ENCODE measurements around the gene TYMP. TPM values are rescaled to one million over a fixed set of nuclear protein-coding genes. Genes with fewer than 3 reads are reported as not detected.

The TYMP gene
- total and polyA plus RNA-seq, 2 of the 8 experiments (the other 6 are each of a cell fraction or from before 2014, with no cell fraction given) = 0.43 to 0.48 TPM

DNA sequence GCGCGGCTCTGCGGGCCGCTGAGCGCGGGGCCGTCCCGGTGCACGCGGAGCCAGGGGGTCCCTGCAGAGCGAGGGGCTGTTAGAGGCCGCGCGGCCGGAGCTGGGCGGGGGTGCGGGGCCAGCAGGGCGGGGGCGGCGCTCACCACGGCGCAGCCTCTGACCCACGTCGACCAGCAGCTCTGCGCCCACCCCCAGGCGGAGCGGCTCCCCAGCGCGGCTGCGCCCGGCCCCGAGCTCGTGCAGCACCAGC is 4.0 kb downstream of the TYMP start:
- DNase-seq (ENCODE audit: low read depth in 1 of 2, low spot score in 2 of 2) (no peak), FAIRE-seq (no peak)
- TF ChIP-seq, protein P1, sequence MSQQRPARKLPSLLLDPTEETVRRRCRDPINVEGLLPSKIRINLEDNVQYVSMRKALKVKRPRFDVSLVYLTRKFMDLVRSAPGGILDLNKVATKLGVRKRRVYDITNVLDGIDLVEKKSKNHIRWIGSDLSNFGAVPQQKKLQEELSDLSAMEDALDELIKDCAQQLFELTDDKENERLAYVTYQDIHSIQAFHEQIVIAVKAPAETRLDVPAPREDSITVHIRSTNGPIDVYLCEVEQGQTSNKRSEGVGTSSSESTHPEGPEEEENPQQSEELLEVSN (IDR thresholded peaks at IDR 0.05) = no peak
- TF ChIP-seq POU5F1 (IDR thresholded peaks at IDR 0.05; ENCODE audit: low read depth, low read length) (no peak), KDM4A (IDR thresholded peaks at IDR 0.05; ENCODE audit: low read depth, low read length, severe bottlenecking) (peak; percentile 50), ASH2L (IDR thresholded peaks at IDR 0.05; ENCODE audit: low read length) (peak; percentile 18), RBBP5 (IDR thresholded peaks at IDR 0.05; ENCODE audit: borderline replicate concordance, low read depth, low read length) (no peak)
- TF ChIP-seq, protein P2, sequence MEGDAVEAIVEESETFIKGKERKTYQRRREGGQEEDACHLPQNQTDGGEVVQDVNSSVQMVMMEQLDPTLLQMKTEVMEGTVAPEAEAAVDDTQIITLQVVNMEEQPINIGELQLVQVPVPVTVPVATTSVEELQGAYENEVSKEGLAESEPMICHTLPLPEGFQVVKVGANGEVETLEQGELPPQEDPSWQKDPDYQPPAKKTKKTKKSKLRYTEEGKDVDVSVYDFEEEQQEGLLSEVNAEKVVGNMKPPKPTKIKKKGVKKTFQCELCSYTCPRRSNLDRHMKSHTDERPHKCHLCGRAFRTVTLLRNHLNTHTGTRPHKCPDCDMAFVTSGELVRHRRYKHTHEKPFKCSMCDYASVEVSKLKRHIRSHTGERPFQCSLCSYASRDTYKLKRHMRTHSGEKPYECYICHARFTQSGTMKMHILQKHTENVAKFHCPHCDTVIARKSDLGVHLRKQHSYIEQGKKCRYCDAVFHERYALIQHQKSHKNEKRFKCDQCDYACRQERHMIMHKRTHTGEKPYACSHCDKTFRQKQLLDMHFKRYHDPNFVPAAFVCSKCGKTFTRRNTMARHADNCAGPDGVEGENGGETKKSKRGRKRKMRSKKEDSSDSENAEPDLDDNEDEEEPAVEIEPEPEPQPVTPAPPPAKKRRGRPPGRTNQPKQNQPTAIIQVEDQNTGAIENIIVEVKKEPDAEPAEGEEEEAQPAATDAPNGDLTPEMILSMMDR (IDR thresholded peaks at IDR 0.05; ENCODE audit: control extremely low read depth in 1 of 3, insufficient read depth in 1 of 3, low read depth in 1 of 3, low read length in 3 of 3) = peak in 1 of 3 experiments; percentile 61; a peak in 1 of 4 replicates
- H3K23ac ChIP-seq (ENCODE audit: insufficient read length) = no peak overlapping the region
- ChIA-PET POLR2A (ENCODE audit: partially characterized antibody) (interaction anchor here (0.6 to 3.0 kb wide), 16 partner anchors 11 to 85 kb away, joined by 3 to 32 read pairs (median 4); partner anchors contain the start of genes LMF2, NCAPH2 and SYCE3), CTCF (ENCODE audit: partially characterized antibody) (interaction anchor here (0.6 to 3.4 kb wide), 30 partner anchors 8 to 278 kb away, joined by 3 to 36 read pairs (median 4); partner anchors contain the start of genes DENND6B, KLHDC7B, LMF2 and NCAPH2)
- H2BK5ac ChIP-seq (ENCODE audit: low read depth, low read length) = peak overlapping the region; percentile 63; the same call in 1 of the 2 replicates
- peak overlapping the region; percentile 70 for H4K5ac ChIP-seq (ENCODE audit: insufficient read length, low read depth, low read length)
- peaks cover 4 to 15% (median 11%) of the 10 kb centered on the region in 4 experiments; a peak in 6 of 8 replicates for H3K36me3 ChIP-seq (ENCODE audit: control insufficient read depth in 2 of 4, insufficient read depth in 4 of 4, low read length in 3 of 4)
- no peak overlapping the region for H4K91ac ChIP-seq (replicated peaks; ENCODE audit: insufficient read length, low read length)
- H3K56ac ChIP-seq (replicated peaks; ENCODE audit: insufficient read length, low read depth, low read length) = no peak overlapping the region
- no peak overlapping the region for H2BK20ac ChIP-seq (ENCODE audit: low read length)
- no peak overlapping the region; the same call in 1 of the 2 replicates for H3K18ac ChIP-seq (ENCODE audit: extremely low read depth, low read length)
- H3K79me1 ChIP-seq (ENCODE audit: low read depth, low read length) = no peaks in the 10 kb centered on the region
- H3K27me3 ChIP-seq (replicated peaks in 1 of 4; ENCODE audit: control insufficient read depth in 3 of 4, extremely low read depth in 1 of 4, insufficient read depth in 3 of 4, low read length in 3 of 4) = peaks cover 25 to 42% (median 35%) of the 10 kb centered on the region in 4 experiments
- no peak overlapping the region for H2BK15ac ChIP-seq (ENCODE audit: low read length)
- peak overlapping the region; percentile 63 to 78 (median 67) for H3K4me3 ChIP-seq (ENCODE audit: extremely low read depth in 1 of 4, insufficient read depth in 2 of 4, low read depth in 3 of 4, low read length in 4 of 4)
- WGBS, 2 experiments (ENCODE audit: extremely low coverage in 1 of 2, insufficient coverage in 1 of 2, insufficient read length in 1 of 2, insufficient replicate concordance in 2 of 2, low coverage in 1 of 2, low lambda C conversion rate in 2 of 2, missing lambda C conversion rate in 1 of 2) = 1% methylated on average over 32 of the region's 33 CpGs; no CpG with 5 or more reads in 1 of the 2 experiments
- no peak overlapping the region; the same call in 1 of the 2 replicates for H3K27ac ChIP-seq (ENCODE audit: low read depth, low read length)
- peaks cover 21% of the 10 kb centered on the region; the same call in 1 of the 2 replicates for H3K23me2 ChIP-seq (ENCODE audit: low read depth, low read length)
- H3K4ac ChIP-seq (replicated peaks; ENCODE audit: insufficient read length, low read depth, low read length) = no peak overlapping the region
- H3K4me1 ChIP-seq (replicated peaks in 1 of 4; ENCODE audit: control insufficient read depth in 3 of 4, insufficient read depth in 4 of 4, low read length in 3 of 4) = peaks cover 0 to 17% (median 8%) of the 10 kb centered on the region in 4 experiments; a peak in 5 of 7 replicates
- H3K14ac ChIP-seq (ENCODE audit: insufficient read length) = no peak overlapping the region
- peak overlapping the region in 3 of 4 experiments; percentile 66 to 76 (median 68); a peak in 5 of 7 replicates for H3K9ac ChIP-seq (replicated peaks in 1 of 4; ENCODE audit: extremely low read depth in 1 of 4, low read depth in 3 of 4, low read length in 3 of 4)
- peak overlapping the region; percentile 70 to 88 for H3K4me2 ChIP-seq (ENCODE audit: insufficient read depth in 1 of 2, low read depth in 2 of 2, low read length in 2 of 2)
- H4K8ac ChIP-seq (ENCODE audit: extremely low read depth, insufficient read depth, low read length) = peak overlapping the region; percentile 45; the same call in 1 of the 2 replicates
- no peaks in the 10 kb centered on the region for H3K79me2 ChIP-seq (ENCODE audit: control insufficient read depth in 1 of 2, insufficient read depth in 2 of 2, low read length in 2 of 2)
- no peak overlapping the region for H2AK5ac ChIP-seq (ENCODE audit: low read depth, low read length)
- H4K20me1 ChIP-seq (replicated peaks in 1 of 2; ENCODE audit: control insufficient read depth in 1 of 2, insufficient read depth in 2 of 2, low read length in 2 of 2) = peaks cover 5 to 25% of the 10 kb centered on the region in 2 experiments
- no peak overlapping the region for H2BK12ac ChIP-seq (ENCODE audit: low read depth, low read length)
- no peaks in the 10 kb centered on the region for H3K9me3 ChIP-seq (ENCODE audit: insufficient read depth in 2 of 2, low read depth in 1 of 2, low read length in 1 of 2)
- H2AFZ ChIP-seq (ENCODE audit: low read length) = no peak overlapping the region
- H2BK120ac ChIP-seq (replicated peaks; ENCODE audit: low read depth, low read length) = no peak overlapping the region
